HepG2 (cell line): ENCODE data around the gene UMPS. TPM values are rescaled to one million over a fixed set of nuclear protein-coding genes. Genes with fewer than 3 reads are reported as not detected.

ENCODE experiments used
- ATAC-seq: fragments of 200-7000 bp; cut with Tn5 transposase; 3 replicates; pipeline ENCODE4 v1.9.1; 2020; ENCODE audit warnings: mild to moderate bottlenecking, moderate library complexity
- BruUV-seq: library from RNA; stranded (reverse); fragments of 400-500 nt; replicated peaks from 2 replicates; lab custom pipeline; 2021; lab: Mats Ljungman, UMichigan
- CTCF ChIA-PET: fragments of 300-600 bp; formaldehyde crosslinking; extraction: SDS; loops from one replicate; lab custom pipeline; 2021; ENCODE audit warnings: low total read pairs, inconsistent platforms, low intra/inter-chr PET ratio; lab: Yijun Ruan, JAX
- POLR2A ChIA-PET: fragments of 350-600 bp; sonication (Branson Sonifier 250); formaldehyde crosslinking; loops from one replicate; lab custom pipeline; 2020; ENCODE audit warnings: antibody characterized with exemption, inconsistent platforms; lab: Yijun Ruan, JAX
- DNase-seq: peaks from one replicate; pipeline ENCODE4 v3.0.0-alpha.2; 2015; ENCODE audit warnings: low spot score
- FAIRE-seq: peaks from 3 replicates; lab custom pipeline; 2011; peaks lifted over from hg19 to GRCh38; lab: Jason Lieb, UNC
- H2AFZ ChIP-seq: one replicate; pipeline ENCODE4 v1.6.1; 2011; ENCODE audit warnings: low read length, inconsistent platforms
- H3K27ac ChIP-seq: fragments of 300-600 bp; 3 replicates; pipeline ENCODE4 v1.8.0; 2011; ENCODE audit warnings: mixed run types, mild to moderate bottlenecking, mixed read lengths, low read length, inconsistent platforms; ENCODE audit not compliant: insufficient read depth; ENCODE audit errors: extremely low read length
- H3K27me3 ChIP-seq, 2 experiments: fragments of 200-600 bp in 1 of 2; 2 replicates in 1 of 2; 3 replicates in 1 of 2; pipeline versions ENCODE4 v1.6.0 to v1.8.0; 2011; ENCODE audit warnings: low read length in 2 of 2, mild to moderate bottlenecking in 2 of 2, moderate library complexity in 2 of 2, inconsistent platforms in 1 of 2; ENCODE audit not compliant: insufficient read depth in 2 of 2, control insufficient read depth in 1 of 2
- H3K36me3 ChIP-seq, 2 experiments: fragments of 200-600 bp in 1 of 2; replicated peaks in 1 of 2; 2 replicates in 1 of 2; 3 replicates in 1 of 2; pipeline versions ENCODE4 v1.5.1 to v1.8.0; 2011; ENCODE audit warnings: low read length in 2 of 2, inconsistent platforms in 1 of 2; ENCODE audit not compliant: insufficient read depth in 2 of 2, control insufficient read depth in 1 of 2
- H3K4me1 ChIP-seq: 2 replicates; pipeline ENCODE4 v1.5.1; 2012; ENCODE audit warnings: low read length, inconsistent platforms; ENCODE audit not compliant: insufficient read depth
- H3K4me2 ChIP-seq: 2 replicates; pipeline ENCODE4 v1.6.0; 2011; ENCODE audit warnings: low read depth, low read length, inconsistent platforms
- H3K4me3 ChIP-seq, 3 experiments: fragments of 200-600 bp in 1 of 3; sonication (generic), shearing (Covaris generic) in 1 of 3; replicated peaks in 1 of 3; 2 replicates each; pipeline ENCODE4 v1.5.1; 2011 to 2016; ENCODE audit warnings: low read length in 3 of 3, inconsistent platforms in 2 of 3, low read depth in 2 of 3, mild to moderate bottlenecking in 2 of 3, control low read depth in 1 of 3, mixed read lengths in 1 of 3; ENCODE audit not compliant: insufficient read depth in 1 of 3
- H3K79me2 ChIP-seq: one replicate; pipeline ENCODE4 v1.6.1; 2011; ENCODE audit warnings: low read length, inconsistent platforms; ENCODE audit not compliant: insufficient read depth
- H3K9ac ChIP-seq: 2 replicates; pipeline ENCODE4 v1.6.0; 2011; ENCODE audit warnings: mild to moderate bottlenecking, low read depth, low read length, inconsistent platforms; ENCODE audit not compliant: insufficient read depth
- H3K9me3 ChIP-seq: 2 replicates; pipeline ENCODE4 v1.5.1; 2012; ENCODE audit warnings: mild to moderate bottlenecking, low read length
- H4K20me1 ChIP-seq: 2 replicates; pipeline ENCODE4 v1.6.0; 2011; ENCODE audit warnings: inconsistent platforms, mild to moderate bottlenecking, low read length, moderate library complexity; ENCODE audit not compliant: insufficient read depth
- ATF4 ChIP-seq, 2 experiments: fragments of 450-650 bp in 1 of 2; sonication (generic) in 1 of 2; formaldehyde crosslinking; IDR thresholded peaks; 2 replicates each; pipeline versions ENCODE4 v1.5.0 to v1.8.0; 2020 to 2022; ENCODE audit warnings: mild to moderate bottlenecking in 1 of 2, missing genetic modification reagents in 1 of 2
- KDM1A ChIP-seq: IDR thresholded peaks from 2 replicates; pipeline ENCODE4 v1.6.1; 2016; ENCODE audit warnings: missing compliant biosample characterization
- KLF6 ChIP-seq: IDR thresholded peaks from 2 replicates; pipeline ENCODE4 v1.8.0; 2016; ENCODE audit warnings: missing biosample characterization, missing genetic modification reagents
- MAFF ChIP-seq: IDR thresholded peaks from 2 replicates; pipeline ENCODE4 v1.6.1; 2011; ENCODE audit warnings: low read depth, low read length, improper control_type of control experiment
- MED1 ChIP-seq: sonication (generic); formaldehyde crosslinking; IDR thresholded peaks from 2 replicates; pipeline ENCODE4 v1.4.0; 2020; ENCODE audit warnings: missing genetic modification reagents
- PRDM10 ChIP-seq: sonication (generic); formaldehyde crosslinking; IDR thresholded peaks from 2 replicates; pipeline ENCODE4 v1.4.0; 2020; ENCODE audit warnings: low read depth, missing genetic modification reagents
- SALL1 ChIP-seq: sonication (generic); formaldehyde crosslinking; IDR thresholded peaks from 2 replicates; pipeline ENCODE4 v1.8.0; 2022; ENCODE audit warnings: mild to moderate bottlenecking, missing genetic modification reagents
- SIX4 ChIP-seq: sonication (generic); formaldehyde crosslinking; IDR thresholded peaks from 2 replicates; pipeline ENCODE4 v1.4.0; 2020; ENCODE audit warnings: missing genetic modification reagents
- ZBTB3 ChIP-seq: sonication (generic); formaldehyde crosslinking; IDR thresholded peaks from 2 replicates; pipeline ENCODE4 v1.4.0; 2020; ENCODE audit warnings: low read depth, mild to moderate bottlenecking, moderate library complexity, missing genetic modification reagents, borderline replicate concordance
- ZBTB38 ChIP-seq: sonication (generic); formaldehyde crosslinking; IDR thresholded peaks from 2 replicates; pipeline ENCODE4 v1.5.1; 2020; ENCODE audit warnings: mild to moderate bottlenecking, missing genetic modification reagents
- ZFP37 ChIP-seq: sonication (generic); formaldehyde crosslinking; IDR thresholded peaks from 2 replicates; pipeline ENCODE4 v1.4.0; 2020; ENCODE audit warnings: missing genetic modification reagents, borderline replicate concordance
- ZNF629 ChIP-seq: sonication (generic); formaldehyde crosslinking; conservative IDR thresholded peaks from 2 replicates; pipeline ENCODE4 v1.5.0; 2020; ENCODE audit warnings: missing genetic modification reagents
- ZNF687 ChIP-seq: sonication (generic); formaldehyde crosslinking; IDR thresholded peaks from 2 replicates; pipeline ENCODE4 v1.5.1; 2020; ENCODE audit warnings: mild to moderate bottlenecking, missing genetic modification reagents, moderate library complexity
- ZNF775 ChIP-seq: sonication (generic); formaldehyde crosslinking; IDR thresholded peaks from 2 replicates; pipeline ENCODE4 v1.4.0; 2020; ENCODE audit warnings: missing genetic modification reagents, mild to moderate bottlenecking, moderate library complexity, borderline replicate concordance
- ZSCAN30 ChIP-seq: sonication (generic); formaldehyde crosslinking; IDR thresholded peaks from 2 replicates; pipeline ENCODE4 v1.5.0; 2020; ENCODE audit warnings: mild to moderate bottlenecking, missing genetic modification reagents
- WGBS: methylation state at CpG from one replicate; pipeline ENCODE4 v1.1.6; 2017; ENCODE audit warnings: low lambda C conversion rate; 5-methylcytosine and 5-hydroxymethylcytosine counted together
- in situ Hi-C: cut with HindIII; loops from 2 replicates; pipeline ENCODE4 v1.10.0; 2017; ENCODE audit warnings: low pct_unique_long_range_greater_than_20kb; ENCODE audit not compliant: extremely low pct_ligation_motif_present
- intact Hi-C: fragments of 100-400 bp; cut with micrococcal nuclease; formaldehyde crosslinking; loops from one replicate; pipeline ENCODE4 v1.10.0; 2022; ENCODE audit not compliant: unreplicated experiment
- polyA plus RNA-seq, 8 experiments: library from polyadenylated mRNA; depleted of rRNA in 3 of 8; stranded (reverse) in 7 of 8; unstranded in 1 of 8; fragments of >200 nt; fragmentation: Illumina TruSeq in 4 of 8; extraction: Trizol in 4 of 8; gene quantifications; 2 replicates each; pipeline versions ENCODE4 v1.2.1 to v1.2.3, GENCODE V29; 2011 to 2016; ENCODE audit warnings: low read depth in 4 of 8, missing spikeins in 1 of 8, mixed read lengths in 1 of 8; ENCODE audit not compliant: insufficient read depth in 1 of 8
- total RNA-seq, 5 experiments: library from RNA; depleted of rRNA; stranded (reverse); fragments of >200 nt; fragmentation: Illumina TruSeq; extraction: Trizol; gene quantifications; 2 replicates each; pipeline ENCODE4 v1.2.3, GENCODE V29; 2016; ENCODE audit warnings: low read depth in 1 of 5

UMPS gene
- total and polyA plus RNA-seq, 2 of the 13 experiments (the other 11 are each of a cell fraction or from before 2014, with no cell fraction given): 52.7 to 74.2 TPM

DNA sequence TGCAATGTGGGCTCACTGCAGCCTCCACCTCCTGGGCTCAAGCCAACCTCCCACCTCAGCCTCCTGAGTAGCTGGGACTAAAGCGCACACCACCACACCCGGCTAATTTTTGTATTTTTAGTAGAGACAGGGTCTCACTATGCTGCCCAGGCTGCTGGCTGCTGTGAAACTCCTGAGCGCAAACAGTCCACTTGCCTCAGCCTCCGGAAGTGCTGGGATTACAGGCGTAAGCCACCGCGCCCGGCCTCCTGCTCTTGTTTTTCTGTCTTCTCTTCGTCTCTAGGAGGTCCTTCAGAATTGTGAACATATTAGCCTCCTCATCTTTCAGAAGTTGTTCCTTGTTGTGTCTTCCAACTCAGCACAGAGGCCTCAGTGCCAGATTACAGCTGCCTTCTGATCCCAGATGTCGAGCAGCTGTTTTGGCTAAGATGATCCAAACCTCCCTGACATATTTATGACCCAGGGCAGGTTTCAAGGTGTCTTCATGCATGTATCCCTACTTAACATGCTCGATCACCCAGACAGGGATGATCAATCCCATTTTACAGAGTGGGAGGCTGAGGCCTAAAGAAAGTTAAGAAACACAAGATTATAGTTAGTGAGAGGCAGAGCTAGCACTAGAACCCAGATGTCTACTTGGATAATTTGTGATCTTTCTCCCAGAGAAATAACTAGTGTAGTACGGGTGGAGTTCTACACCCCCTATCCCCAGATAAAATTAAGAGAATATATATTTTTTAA, 32.1 kb upstream of the UMPS start:
- CTCF ChIA-PET: no interaction called here
- TF ChIP-seq ZBTB3 (CRISPR knock-in tag): no peak
- TF ChIP-seq SIX4 (CRISPR knock-in tag): no peak
- no peak for TF ChIP-seq MED1 (CRISPR knock-in tag)
- TF ChIP-seq KLF6 (CRISPR knock-in tag): no peak
- no peak for TF ChIP-seq ZFP37
- no peak for TF ChIP-seq ZNF775 (CRISPR knock-in tag)
- 0 out of 2 replicates have a peak, but pooled peaks have one; percentile 8 for TF ChIP-seq ZSCAN30
- TF ChIP-seq ATF4 (CRISPR knock-in tag; IDR thresholded peaks at IDR 0.05): no peak
- no peak for TF ChIP-seq MAFF
- peak; percentile 89 for TF ChIP-seq ZNF629 (CRISPR knock-in tag)
- peak; percentile 50; the same call in 1 of the 2 replicates for TF ChIP-seq ZBTB38 (CRISPR knock-in tag)
- TF ChIP-seq SALL1 (CRISPR knock-in tag): 0 out of 2 replicates have a peak, but pooled peaks have one; percentile 13
- 0 out of 2 replicates have a peak, but pooled peaks have one; percentile 36 for TF ChIP-seq KDM1A (CRISPR knock-in tag)
- peak; percentile 41 for TF ChIP-seq ZNF687 (CRISPR knock-in tag)
- no peak for TF ChIP-seq PRDM10

More for the DNA sequence above, 32.1 kb upstream of the UMPS start:
- ATAC-seq: no peak
- Histone ChIP-seq H3K9me3 (no peaks in the 10 kb centered on the region), H3K27ac (peak overlapping the region; percentile 98), H3K9ac (peak overlapping the region; percentile 96), H3K4me2 (peak overlapping the region; percentile 99), H3K36me3 (peaks cover 0 to 1% of the 10 kb centered on the region in 2 experiments; a peak in 2 of 5 replicates), H3K4me3 (peak overlapping the region in 2 of 3 experiments; percentile 48 to 76; a peak in 2 of 6 replicates), H2AFZ (no peak overlapping the region), H3K79me2 (peaks cover 10% of the 10 kb centered on the region), H3K4me1 (peaks cover 71% of the 10 kb centered on the region), H4K20me1 (no peaks in the 10 kb centered on the region), H3K27me3 (no peaks in the 10 kb centered on the region; a peak in 1 of 5 replicates)
- in situ Hi-C loops (loop anchor here (25.0 kb wide), 1 partner anchor 336 kb away; no protein-coding TSS in a partner anchor), intact Hi-C loops (loop anchor here (2.0 kb wide), 3 partner anchors 33 to 137 kb away; partner anchors contain the start of gene UMPS)
- no peak for FAIRE-seq
- POLR2A ChIA-PET: interaction anchor here (0.9 to 4.5 kb wide), 11 partner anchors 9 to 188 kb away, joined by 3 to 83 read pairs (median 5); partner anchors contain the start of gene UMPS
- no TSS peak for BruUV-seq
- WGBS: 93% methylated on average over 12 of the region's 12 CpGs
- DNase-seq: no peak
